GM18502 (cell line): Measurements from ENCODE around the gene SUFU.
"Not testable (repeated sequence)": the region's sequence is repeated elsewhere in the genome, so short reads cannot be mapped to it uniquely, and the experiment has no call there.

Experiments
- ATAC-seq: cut with Tn5 transposase; IDR thresholded peaks from one replicate; pipeline ENCODE4 v1.9.1; 2021; ENCODE audit warnings: mild to moderate bottlenecking; ENCODE audit not compliant: unreplicated experiment, poor library complexity

Gene SUFU

GRCh38 chr10:102503264-102504178, at the start of gene SUFU:
Gene SUFU (plus strand): TSS chr10:102503972. CDS start chr10:102504153, 181 bp downstream.
- ATAC-seq: peak; percentile 68

- not testable (repeated sequence) for ATAC-seq
Observed at GRCh38 chr10:102454662-102455487, 48.9 kb upstream of the SUFU start.

GRCh38 chr10:102455893-102456471, 47.8 kb upstream of the SUFU start:
- ATAC-seq: no peak

- ATAC-seq: no peak
Observed at GRCh38 chr10:102457591-102458150, 46.1 kb upstream of the SUFU start.

- no peak for ATAC-seq
Observed at GRCh38 chr10:102458656-102459055, 45.1 kb upstream of the SUFU start.

- ATAC-seq: peak; percentile 11
Observed at GRCh38 chr10:102460836-102461186, 43.0 kb upstream of the SUFU start.

GRCh38 chr10:102461187-102462054, 42.4 kb upstream of the SUFU start:
- ATAC-seq: peak; percentile 87

GRCh38 chr10:102462512-102463054, 41.2 kb upstream of the SUFU start:
- ATAC-seq: no peak

- ATAC-seq: no peak
Observed at GRCh38 chr10:102463983-102464382, 39.8 kb upstream of the SUFU start.

- ATAC-seq: no peak
Observed at GRCh38 chr10:102465466-102465865, 38.3 kb upstream of the SUFU start.

GRCh38 chr10:102467318-102467717, 36.5 kb upstream of the SUFU start:
- ATAC-seq: no peak

GRCh38 chr10:102467971-102468438, 35.8 kb upstream of the SUFU start:
- ATAC-seq: no peak

GRCh38 chr10:102468683-102469082, 35.1 kb upstream of the SUFU start:
- ATAC-seq: no peak

- no peak for ATAC-seq
Observed at GRCh38 chr10:102470579-102471546, 32.9 kb upstream of the SUFU start.

GRCh38 chr10:102473445-102474331, 30.1 kb upstream of the SUFU start:
- no peak for ATAC-seq

- ATAC-seq: no peak
Observed at GRCh38 chr10:102475451-102476040, 28.2 kb upstream of the SUFU start.
